GM18508 (cell line): ENCODE data around the gene LHX3.

Experiments
- ATAC-seq: cut with Tn5 transposase; IDR thresholded peaks from one replicate; pipeline ENCODE4 v1.9.1; 2021; ENCODE audit warnings: moderate number of reproducible peaks; ENCODE audit not compliant: insufficient read depth, unreplicated experiment

The LHX3 gene

DNA sequence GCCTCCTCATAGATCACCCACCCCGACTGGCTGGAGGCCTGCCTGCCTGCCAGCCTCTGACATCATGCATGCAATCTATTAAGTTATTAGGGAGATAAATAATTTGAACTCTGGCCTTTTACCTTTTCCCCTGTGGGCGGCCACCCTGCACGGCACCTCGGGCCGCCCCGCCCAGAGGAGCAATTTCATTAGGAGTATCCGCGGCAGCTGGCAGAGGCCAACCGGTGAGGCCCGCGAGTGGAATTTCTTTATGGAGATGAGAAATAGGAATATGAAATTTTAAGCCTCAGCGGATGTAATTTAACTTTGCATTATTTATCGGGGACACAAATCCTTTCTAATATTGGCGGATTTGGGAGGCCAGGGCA lies 22.5 kb downstream of the LHX3 start:
- no peak for ATAC-seq

DNA sequence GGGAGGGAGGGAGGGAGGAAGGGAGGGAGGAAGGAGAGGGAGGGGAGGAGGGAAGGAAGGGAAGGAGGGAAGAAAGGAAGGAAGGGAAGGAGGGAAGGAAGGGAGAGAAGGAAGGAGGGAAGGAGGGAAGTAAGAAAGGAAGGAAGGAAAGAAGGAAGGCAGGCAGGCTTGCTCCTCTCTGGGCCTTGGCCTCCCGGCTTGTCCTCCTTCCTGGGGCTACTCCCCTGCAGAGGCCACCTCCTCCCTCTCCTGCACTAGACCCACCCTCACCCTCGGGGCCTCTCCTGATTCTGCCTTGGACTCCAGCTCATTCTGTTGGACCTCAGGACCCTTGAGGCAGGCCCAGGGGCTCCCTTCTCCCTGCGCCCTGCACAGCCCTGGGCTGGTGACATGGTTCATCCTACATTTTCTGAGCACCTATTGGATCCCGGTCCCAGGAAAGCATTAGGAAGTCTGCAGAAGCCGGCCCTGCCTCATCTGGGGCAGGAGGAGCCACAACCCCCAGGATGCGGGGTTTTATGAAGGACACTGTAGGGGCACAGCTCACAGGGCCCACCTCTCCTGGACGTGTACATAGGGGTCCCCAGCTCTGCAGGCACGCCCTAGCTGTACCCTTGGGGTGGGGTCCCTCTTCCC lies 23.0 kb downstream of the LHX3 start:
- ATAC-seq = no peak

DNA sequence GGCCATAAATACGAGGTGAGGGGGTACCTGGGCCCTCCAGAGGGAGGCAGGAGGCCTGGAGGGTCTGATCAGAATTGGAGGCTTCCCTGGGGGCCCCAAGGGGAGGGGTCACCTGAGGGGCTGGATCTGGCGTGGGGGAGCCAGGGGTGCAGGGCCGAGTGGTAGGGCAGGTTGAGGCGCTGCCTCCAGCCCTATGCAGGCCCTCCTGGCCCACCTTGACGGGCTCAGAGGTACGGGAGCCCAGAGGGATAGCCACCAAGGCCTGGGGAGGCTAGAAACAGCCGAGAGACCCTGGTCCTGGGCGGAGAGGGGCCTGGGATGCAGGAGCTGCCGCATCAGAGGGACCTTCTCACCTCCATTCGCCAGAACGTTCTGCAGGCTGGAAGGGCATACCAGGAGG lies 24.3 kb downstream of the LHX3 start:
- ATAC-seq = no peak

DNA sequence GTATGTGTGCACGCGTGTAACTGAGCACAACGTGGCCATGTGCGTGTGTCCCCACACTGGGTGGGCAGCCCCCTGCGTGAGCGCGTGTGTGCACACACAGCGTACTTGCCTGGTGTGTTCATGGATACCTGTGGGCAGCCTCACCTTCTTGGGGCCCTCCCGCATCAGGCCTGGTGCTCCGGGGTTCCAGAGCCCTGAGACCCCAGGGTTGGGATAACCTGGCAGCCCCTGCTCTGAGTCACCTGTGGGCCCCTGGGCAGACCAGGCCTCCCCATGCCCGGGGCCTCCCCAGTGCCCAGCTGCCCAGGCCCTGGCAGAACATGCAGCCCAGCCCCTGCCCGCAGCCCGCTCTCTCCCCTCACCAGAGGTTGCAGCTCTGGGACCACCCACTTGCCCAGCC lies 25.2 kb downstream of the LHX3 start:
- no peak for ATAC-seq

DNA sequence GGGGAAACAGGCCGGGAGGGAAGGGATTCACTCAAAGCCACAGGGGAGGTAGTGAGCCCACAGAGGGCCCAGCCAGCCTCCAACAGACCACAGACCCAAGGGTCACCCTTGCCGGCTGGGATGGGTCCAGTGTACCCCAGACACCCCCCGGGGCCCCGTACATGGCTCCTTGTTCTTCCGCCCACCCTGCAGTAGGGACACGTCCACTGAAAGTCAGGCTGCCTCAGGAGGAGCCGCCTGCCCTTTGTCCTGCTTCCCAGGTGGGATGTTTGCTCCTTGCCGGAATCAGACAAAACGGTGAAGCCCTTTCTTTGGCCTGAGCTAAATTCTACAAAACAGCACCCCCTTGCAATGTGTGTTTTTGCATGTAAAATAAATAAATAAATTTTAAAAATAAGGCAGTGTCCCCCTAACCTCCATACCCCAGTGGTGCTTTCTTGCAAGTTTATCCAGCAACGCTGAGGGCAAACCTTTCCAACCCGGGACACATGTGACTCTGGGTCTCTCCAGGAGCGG lies 25.8 kb downstream of the LHX3 start:
- no peak for ATAC-seq

DNA sequence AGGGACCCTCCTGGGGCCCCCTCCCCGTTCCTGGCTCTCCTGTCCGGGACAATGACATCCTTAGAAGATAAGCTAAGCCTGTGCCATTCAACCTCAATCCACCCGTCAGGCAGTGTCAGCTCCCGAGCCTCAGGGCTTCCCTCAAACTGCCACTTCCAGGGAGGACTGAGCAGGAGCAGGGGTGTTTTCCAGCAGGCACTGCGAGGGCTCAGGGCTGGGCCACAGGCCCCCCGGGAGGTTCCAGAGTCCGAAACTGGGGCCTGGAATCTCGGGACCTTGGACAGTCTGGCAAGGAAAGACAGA lies 26.2 kb downstream of the LHX3 start:
- ATAC-seq = no peak

DNA sequence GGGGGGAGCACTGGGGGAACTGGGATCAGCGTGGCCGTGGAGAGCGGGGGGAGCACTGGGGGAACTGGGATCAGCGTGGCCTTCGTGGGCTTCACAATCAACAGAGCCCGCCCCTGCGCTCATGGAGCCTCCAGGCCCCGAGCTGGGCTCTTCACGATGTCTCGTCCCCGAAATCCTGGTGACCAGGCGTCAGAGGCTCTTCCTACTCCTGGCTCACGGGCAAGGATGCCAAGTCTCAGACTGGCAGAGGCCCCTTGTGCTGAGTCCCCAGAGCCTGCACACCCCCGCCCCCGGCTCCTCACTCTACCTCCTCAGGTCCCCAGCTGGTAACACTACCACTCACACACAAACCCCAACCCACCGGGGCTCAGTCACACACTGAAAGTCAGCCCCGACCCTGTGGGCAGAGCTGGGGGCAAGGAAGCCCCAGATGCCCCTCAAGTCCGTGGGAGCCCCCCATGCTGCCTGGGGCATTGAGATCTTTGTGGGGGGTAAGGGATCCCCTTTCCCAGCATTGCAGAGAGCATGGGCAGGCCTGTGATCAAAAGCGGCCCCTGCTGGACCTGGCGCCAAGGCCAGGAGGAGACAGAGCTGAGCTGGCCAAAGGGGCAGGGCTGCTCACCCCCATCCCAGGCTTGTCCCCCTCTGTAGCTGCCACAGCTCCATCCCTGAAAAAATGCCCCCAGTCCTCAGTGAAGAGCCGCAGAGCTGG lies 26.7 kb downstream of the LHX3 start:
- no peak for ATAC-seq

DNA sequence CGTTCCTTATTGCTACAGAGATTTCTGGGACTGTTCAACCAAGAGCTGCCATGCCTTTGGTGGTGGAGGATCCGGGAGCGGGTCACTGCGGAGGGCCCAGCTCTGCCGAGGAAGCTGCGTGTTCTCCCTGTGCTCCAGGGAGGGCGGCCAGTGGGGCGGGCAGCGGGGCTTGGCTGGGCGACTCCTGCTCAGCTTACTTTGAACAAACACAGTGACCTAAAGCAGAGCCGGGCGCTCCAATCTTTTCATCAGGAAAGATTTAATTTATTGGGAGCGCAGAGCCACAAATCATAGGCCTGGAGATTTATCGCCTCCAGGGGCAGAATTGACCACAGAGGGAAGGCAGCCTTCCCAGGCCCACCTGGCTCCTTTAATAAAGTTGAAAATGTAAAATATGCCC lies 27.7 kb downstream of the LHX3 start:
- ATAC-seq = no peak

DNA sequence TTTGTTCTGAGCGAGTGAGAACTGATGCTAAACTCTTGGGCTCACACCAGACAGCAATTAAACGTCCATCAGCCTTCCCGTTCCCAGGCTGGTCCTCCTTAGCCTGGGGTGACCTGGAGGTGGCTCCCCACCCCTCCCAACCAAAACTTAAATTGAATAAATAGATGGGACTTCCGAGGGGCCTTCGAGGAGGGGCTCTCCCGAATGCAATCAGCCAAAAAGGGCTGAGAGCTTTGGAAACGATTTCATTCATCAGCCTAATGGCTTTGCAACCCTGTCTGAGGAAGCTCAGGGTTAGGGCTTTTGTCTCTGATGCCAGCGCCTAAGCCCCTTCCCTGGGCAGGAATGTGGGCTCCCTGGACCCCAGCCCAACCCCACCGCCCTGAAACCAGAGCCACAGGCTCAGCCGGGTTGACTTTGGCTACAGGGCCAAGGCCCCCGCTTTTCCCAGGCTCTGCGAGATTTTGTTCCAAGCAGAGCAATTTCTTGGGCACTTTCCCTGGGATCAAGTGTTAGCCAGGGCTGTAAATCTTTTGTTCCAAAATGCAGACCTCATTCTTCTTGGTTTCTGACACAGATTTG lies 29.2 kb downstream of the LHX3 start:
- no peak for ATAC-seq

DNA sequence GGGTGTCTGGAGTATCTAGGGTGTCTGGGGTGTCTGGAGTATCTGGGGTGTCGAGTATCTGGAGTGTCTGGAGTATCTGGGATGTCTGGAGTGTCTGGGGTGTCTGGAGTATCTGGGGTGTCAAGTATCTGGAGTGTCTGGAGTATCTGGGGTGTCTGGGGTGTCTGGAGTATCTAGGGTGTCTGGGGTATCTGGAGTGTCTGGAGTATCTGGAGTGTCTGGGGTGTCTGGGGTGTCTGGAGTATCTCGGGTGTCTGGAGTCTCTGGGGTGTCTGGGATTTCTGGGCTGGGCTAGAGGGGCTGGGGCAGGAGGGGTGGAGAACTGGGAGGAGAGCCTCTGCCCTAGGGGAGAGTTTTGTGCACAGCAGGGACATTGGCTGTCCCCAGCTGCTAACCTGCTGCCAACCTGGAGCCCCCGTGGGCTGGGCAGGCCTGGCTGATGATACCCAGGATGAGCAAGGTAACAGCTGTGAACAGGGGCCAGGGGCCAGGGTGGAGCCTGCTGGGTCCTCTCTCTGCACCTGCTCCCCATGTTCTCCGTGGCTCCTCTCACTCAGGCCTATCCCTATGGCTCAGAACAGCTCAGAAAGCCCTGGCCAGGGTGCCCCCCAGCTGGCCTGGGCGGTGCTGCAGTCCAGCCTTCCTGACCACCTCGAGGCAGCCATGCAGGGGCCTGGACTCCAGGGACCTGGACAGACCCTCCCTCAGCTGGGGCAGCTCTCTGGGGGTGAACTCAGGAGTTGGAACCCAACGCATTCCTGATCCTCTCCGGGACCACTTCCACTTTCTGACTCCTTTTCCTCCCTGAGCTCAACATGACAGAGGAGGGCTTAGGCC lies 29.9 kb downstream of the LHX3 start:
- no peak for ATAC-seq

DNA sequence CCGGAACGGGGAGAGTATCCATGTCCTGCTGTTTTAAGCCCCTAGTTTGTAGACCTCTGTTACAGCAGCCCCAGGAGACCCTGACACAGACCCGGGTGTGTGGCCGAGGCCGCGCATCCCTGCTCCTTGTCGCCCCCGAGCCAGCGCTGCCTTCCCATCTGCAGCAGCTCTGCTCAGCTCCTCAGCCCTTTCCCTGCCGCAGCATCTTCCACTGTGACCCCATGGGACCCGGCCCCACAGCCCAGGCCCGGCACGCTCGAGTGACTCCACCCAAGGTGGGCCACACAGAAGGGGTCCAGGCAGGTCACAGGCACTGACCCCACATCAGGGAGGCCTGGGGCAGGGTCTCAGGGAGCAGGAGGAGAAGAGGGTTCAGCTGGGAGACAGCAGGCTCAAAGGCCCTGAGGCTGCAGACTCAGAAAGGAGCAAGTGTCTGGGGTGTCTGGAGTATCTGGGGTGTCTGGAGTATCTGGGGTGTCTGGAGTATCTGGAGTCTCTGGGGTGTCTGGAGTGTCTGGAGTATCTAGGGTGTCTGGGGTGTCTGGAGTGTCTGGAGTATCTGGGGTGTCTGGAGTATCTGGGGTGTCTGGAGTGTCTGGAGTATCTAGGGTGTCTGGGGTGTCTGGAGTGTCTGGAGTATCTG lies 31.2 kb downstream of the LHX3 start:
- ATAC-seq = no peak

DNA sequence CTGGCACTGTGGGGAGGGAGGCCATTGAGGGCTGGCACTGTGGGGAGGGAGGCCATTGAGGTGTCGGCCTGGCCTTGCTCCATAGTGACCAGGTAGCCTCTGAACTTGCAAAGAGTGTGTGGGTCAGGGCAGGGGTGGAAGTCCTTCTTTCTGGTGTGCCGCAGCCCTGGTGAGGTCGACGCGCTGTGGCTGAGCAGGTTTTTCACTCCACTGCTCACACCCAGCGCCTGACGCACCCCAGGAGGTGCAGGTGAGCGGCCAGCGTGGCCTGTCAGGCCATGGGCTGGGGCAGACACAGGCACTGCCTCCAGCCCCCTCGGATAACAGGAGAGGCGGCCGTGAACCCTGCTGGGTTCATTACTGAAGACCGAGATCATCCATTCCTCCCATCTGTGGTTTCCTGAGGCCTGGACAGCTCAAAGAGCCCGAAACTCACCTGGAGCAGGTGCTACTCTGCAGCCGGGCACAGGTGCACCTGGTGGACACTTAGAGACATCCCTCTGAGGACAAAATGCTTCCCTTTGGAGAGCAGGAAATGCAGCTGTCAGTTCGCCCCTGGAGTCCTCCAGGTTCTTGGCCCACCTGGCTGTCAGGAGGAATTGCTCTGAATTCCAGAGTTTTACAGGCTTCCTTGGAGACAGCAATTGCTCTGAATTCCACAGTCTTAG lies 32.4 kb downstream of the LHX3 start:
- ATAC-seq = no peak

DNA sequence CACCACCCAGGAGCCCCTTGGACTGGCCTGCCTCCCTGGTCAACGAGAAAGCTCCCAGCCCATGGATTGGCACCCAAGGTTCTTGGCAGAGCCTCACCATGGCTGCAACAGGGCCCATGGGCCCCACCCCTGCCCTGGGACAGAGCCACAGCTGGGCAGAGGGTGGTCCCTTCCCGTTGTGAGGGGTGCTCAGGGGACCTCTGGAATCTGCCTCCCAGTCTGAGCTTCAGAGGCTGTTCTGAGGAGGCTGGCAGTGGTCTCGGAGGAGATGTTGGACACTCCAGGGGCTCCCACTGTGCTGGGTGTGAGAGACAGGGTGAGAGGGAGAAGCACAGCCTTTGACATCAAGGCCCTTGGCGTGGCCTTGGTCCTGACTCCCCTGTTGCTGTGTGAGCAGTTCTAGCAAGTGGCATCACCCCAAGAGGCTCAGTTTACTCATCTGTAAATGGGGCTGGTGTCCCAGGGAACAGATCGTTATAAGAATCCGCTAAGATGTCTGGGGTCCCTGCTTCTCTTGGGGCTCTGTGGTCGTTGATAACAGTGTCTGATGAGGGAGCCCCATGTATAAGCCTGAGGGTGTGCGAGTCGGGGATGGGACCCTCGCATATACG lies 33.0 kb downstream of the LHX3 start:
- ATAC-seq = no peak

DNA sequence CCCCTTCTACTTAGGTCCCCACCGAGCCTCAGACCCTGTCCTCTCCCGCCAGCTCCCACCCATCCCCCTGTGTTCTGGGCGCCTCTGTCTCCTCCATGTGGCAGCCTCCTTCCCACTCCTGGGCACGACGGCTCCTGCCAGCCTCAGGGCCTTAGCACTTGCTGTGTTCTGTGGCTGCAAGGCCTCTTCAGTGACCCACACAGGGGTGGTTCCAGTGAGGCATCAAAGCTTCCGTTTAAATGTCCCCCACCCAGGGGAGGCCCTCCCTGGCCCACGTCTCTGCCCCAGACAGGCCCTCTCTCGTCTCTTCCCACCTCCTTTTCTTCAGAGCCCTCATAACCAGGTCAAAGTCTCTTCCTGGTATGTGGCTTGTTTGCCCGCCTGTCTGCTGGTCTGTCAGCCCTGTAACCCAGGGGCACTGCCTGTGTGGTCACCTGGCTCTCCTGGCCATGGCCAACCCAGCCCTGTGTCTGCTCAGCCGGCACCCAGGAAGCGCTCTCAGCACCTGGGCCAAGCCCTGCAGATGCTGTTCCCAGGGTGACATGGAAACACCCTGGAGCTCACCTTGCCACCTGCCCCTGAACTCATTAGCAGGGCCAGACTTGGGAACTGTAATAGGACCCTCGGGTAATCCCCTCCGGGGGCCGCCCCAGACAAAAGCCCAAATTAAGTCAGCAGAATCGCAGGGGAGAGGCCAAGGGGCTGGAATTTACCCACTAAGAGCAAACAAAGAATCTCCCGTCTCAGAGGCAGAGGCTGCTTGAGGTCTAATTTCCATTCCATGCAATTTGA lies 33.7 kb downstream of the LHX3 start:
- no peak for ATAC-seq

DNA sequence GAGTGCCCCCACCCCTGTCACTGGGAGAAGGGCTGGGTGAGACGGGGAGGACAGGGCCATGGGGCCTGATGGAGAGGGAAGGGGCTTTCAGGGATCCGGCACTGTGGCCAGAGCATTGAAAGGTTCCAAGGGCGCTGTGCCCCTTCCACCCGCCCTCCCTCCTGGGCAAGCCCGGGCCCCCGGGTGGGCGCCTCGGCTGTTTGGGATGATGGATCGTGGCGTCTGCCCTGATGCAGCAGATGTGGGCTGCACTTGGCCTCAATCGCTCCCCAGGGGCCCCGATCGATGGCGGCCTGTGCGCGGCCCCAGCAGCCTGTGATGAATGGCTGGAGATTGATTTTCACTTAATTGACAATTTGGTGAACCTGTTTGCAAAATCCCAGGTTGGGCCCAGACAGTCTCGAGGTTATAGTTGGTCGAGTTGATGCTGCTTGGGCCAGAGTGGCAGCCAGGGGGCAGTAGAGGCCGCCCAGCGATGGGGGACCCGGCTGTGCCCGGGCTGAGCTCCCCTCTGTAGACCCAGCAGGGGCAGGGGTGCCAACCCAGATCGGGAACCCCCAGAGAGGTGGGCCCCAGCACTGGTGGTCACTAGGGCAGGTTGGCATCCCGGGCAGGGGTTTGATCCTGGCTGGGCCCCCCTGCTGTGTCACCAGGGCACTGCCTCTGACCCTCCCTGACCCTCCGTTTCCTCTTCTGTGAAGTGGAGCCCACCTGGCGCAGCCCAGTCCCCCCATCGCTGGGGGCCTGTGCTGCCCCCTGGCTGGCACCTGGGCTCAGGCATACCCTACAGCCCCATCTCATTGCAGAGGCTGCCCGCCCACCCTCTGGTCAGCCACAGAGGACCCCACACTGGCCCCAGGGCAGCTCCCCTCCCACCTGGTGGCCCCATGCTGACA lies 34.7 kb downstream of the LHX3 start:
- no peak for ATAC-seq

DNA sequence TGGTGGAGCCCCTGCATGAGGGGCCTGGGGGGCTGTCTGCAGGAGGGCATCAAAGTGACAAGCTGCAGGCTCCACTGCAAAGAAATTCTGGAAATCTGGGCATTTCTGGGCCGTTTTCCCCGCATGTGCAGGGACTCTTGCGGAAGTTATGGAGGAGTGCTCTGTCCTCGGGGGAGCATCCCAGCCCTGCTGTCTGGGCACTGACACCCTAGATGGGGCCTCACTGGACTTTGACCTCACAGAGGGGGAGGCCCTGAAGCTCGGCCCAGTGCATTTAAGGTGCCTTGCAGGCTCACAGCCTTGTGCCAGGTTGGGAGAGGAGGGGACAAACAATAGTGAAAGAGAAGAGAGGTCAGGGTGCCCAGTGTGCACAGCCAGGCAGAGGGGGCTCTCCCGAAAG lies 35.4 kb downstream of the LHX3 start:
- no peak for ATAC-seq

DNA sequence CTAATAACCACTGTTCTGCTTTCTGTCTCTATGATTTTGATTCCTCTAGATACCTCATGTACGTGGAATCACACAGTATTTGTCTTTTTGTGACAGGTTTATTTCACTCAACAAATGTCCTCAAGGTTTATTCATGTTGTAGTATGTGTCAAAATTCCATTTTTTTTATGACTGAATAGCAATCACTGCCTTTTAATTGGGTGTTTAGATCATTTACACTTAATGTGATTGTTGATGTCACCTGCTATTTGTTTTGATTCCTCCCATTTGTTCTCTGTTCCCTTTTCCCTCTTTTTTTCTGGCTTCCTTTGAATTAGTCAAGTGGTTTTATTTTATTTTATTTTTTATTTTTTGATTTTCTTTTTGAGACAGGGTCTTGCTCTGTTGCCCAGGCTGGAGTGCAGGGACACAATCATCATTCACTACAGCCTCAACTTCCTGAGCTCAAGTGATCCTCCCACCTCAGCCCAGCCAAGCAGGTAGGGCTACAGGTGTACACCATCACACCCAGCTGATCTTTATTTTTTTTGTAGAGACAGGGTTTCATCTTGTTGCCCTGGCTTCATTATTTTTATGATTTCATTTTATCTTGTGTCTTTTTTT lies 41.6 kb downstream of the LHX3 start:
- no peak for ATAC-seq
